ENCODE measurements around the gene FASTKD1. TPM values are rescaled to one million over a fixed set of nuclear protein-coding genes. Genes with fewer than 3 reads are reported as not detected.

The FASTKD1 gene
- total and polyA plus RNA-seq, 10 of the 15 experiments (the other 5 are each of a cell fraction or from before 2014, with no cell fraction given) = 45.6 to 76.1 (median 63.4) TPM

- ChIA-PET SMC1A (ENCODE audit: uncharacterized antibody, unreplicated experiment) (no interaction called here), RAD21 (ENCODE audit: unreplicated experiment) (no interaction called here), POLR2A (no interaction called here), CTCF (no interaction called here)
- no peak for DNase-seq (ENCODE audit: low read depth, low spot score)
- Histone ChIP-seq H3K4me3 (no peak overlapping the region), H2AFZ (ENCODE audit: control insufficient read depth, low read depth, low read length) (no peak overlapping the region), H3K9ac (ENCODE audit: control insufficient read depth, insufficient read depth, low read length) (no peak overlapping the region), H3K9me3 (replicated peaks; ENCODE audit: control insufficient read depth, insufficient read depth, low read length) (no peaks in the 10 kb centered on the region), H3K27me3 (replicated peaks in 1 of 2; ENCODE audit: control insufficient read depth in 2 of 2, insufficient read depth in 2 of 2, low read length in 1 of 2) (no peaks in the 10 kb centered on the region; a peak in 1 of 4 replicates), H4K20me1 (ENCODE audit: control insufficient read depth, insufficient read depth) (no peaks in the 10 kb centered on the region), H3K4me1 (ENCODE audit: control insufficient read depth, insufficient read depth, low read length) (no peaks in the 10 kb centered on the region), H3K27ac (ENCODE audit: control insufficient read depth, insufficient read depth) (no peak overlapping the region), H3K4me2 (ENCODE audit: control insufficient read depth, insufficient read depth) (no peak overlapping the region), H3K79me2 (ENCODE audit: control insufficient read depth, insufficient read depth, low read length) (no peaks in the 10 kb centered on the region), H3K36me3 (ENCODE audit: control insufficient read depth in 2 of 2, insufficient read depth in 2 of 2, low read length in 1 of 2) (no peaks in the 10 kb centered on the region)
- no peak for FAIRE-seq
- in situ Hi-C loops (cut with MboI) (no loop called here), intact Hi-C loops (cut with micrococcal nuclease; ENCODE audit: unreplicated experiment) (no loop called here)
- 78% methylated on average over 4 of the region's 4 CpGs for WGBS (ENCODE audit: insufficient coverage, insufficient replicate concordance, low lambda C conversion rate, missing lambda C conversion rate)
- no TSS peak for BruUV-seq (replicated peaks)
- ATAC-seq = no peak
- TF ChIP-seq ZNF24 (IDR thresholded peaks at IDR 0.05) = no peak
- no peak for TF ChIP-seq SMAD5 (IDR thresholded peaks at IDR 0.05; ENCODE audit: low read depth)
- no peak for TF ChIP-seq ZNF274 (IDR thresholded peaks at IDR 0.05; ENCODE audit: insufficient read depth, insufficient read length)
- no peak for TF ChIP-seq BRCA1 (IDR thresholded peaks at IDR 0.05; ENCODE audit: low read depth, low read length)
- no peak for TF ChIP-seq PML (IDR thresholded peaks at IDR 0.05; ENCODE audit: low read length)
- TF ChIP-seq POLR2A (IDR thresholded peaks at IDR 0.05; ENCODE audit: low read depth, low read length) = no peak
- TF ChIP-seq, protein P1, sequence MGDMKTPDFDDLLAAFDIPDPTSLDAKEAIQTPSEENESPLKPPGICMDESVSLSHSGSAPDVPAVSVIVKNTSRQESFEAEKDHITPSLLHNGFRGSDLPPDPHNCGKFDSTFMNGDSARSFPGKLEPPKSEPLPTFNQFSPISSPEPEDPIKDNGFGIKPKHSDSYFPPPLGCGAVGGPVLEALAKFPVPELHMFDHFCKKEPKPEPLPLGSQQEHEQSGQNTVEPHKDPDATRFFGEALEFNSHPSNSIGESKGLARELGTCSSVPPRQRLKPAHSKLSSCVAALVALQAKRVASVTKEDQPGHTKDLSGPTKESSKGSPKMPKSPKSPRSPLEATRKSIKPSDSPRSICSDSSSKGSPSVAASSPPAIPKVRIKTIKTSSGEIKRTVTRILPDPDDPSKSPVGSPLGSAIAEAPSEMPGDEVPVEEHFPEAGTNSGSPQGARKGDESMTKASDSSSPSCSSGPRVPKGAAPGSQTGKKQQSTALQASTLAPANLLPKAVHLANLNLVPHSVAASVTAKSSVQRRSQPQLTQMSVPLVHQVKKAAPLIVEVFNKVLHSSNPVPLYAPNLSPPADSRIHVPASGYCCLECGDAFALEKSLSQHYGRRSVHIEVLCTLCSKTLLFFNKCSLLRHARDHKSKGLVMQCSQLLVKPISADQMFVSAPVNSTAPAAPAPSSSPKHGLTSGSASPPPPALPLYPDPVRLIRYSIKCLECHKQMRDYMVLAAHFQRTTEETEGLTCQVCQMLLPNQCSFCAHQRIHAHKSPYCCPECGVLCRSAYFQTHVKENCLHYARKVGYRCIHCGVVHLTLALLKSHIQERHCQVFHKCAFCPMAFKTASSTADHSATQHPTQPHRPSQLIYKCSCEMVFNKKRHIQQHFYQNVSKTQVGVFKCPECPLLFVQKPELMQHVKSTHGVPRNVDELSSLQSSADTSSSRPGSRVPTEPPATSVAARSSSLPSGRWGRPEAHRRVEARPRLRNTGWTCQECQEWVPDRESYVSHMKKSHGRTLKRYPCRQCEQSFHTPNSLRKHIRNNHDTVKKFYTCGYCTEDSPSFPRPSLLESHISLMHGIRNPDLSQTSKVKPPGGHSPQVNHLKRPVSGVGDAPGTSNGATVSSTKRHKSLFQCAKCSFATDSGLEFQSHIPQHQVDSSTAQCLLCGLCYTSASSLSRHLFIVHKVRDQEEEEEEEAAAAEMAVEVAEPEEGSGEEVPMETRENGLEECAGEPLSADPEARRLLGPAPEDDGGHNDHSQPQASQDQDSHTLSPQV (IDR thresholded peaks at IDR 0.05) = no peak
- no peak for TF ChIP-seq SPI1 (IDR thresholded peaks at IDR 0.05; ENCODE audit: borderline replicate concordance, insufficient read depth, low read depth, low read length)
- TF ChIP-seq HDAC2 (IDR thresholded peaks at IDR 0.05) = no peak
- no peak for TF ChIP-seq POLR2AphosphoS5 (IDR thresholded peaks at IDR 0.05; ENCODE audit: low read length)
- TF ChIP-seq BACH1 (IDR thresholded peaks at IDR 0.05; ENCODE audit: borderline replicate concordance) = no peak
- no peak for TF ChIP-seq LARP7 (IDR thresholded peaks at IDR 0.05)
- no peak for TF ChIP-seq CTCF (IDR thresholded peaks at IDR 0.05 in 2 of 3, conservative IDR thresholded peaks at IDR 0.05 in 1 of 3; ENCODE audit: control insufficient read depth in 2 of 3, extremely low read depth in 1 of 3, insufficient read depth in 1 of 3, low read depth in 3 of 3, low read length in 3 of 3)
- TF ChIP-seq ZNF622 (IDR thresholded peaks at IDR 0.05) = no peak
- no peak for TF ChIP-seq YY1 (IDR thresholded peaks at IDR 0.05; ENCODE audit: low read depth, low read length)
- no peak for TF ChIP-seq CHD1 (IDR thresholded peaks at IDR 0.05; ENCODE audit: low read depth, low read length)
- TF ChIP-seq ZBED1 (IDR thresholded peaks at IDR 0.05; ENCODE audit: borderline replicate concordance) = no peak
- TF ChIP-seq IRF5 (IDR thresholded peaks at IDR 0.05; ENCODE audit: borderline replicate concordance) = no peak
- TF ChIP-seq MTA3 (IDR thresholded peaks at IDR 0.05; ENCODE audit: borderline replicate concordance, low read length) = no peak
These were observed 63.2 kb downstream of the FASTKD1 start for GRCh38 chr2:169510496-169510895.

Data from GM12878 (cell line).